K562 (cell line): ENCODE data around the gene SDR39U1. TPM values are rescaled to one million over a fixed set of nuclear protein-coding genes. Genes with fewer than 3 reads are reported as not detected.

Experiments used
- COPS2 ChIP-seq: fragments of 450-650 bp; conservative IDR thresholded peaks from 2 replicates; pipeline ENCODE4 v1.6.1; 2016; ENCODE audit warnings: mild to moderate bottlenecking, moderate library complexity
- ELF1 ChIP-seq: fragments of 200-800 bp; sonication (Bioruptor generic); IDR thresholded peaks from 2 replicates; pipeline ENCODE4 v1.6.1; 2016; ENCODE audit warnings: missing genetic modification characterization, missing compliant biosample characterization
- FOXA3 ChIP-seq, 2 experiments: fragments of 450-650 bp in 1 of 2; sonication (generic) in 1 of 2; formaldehyde crosslinking; IDR thresholded peaks in 1 of 2; conservative IDR thresholded peaks in 1 of 2; 2 replicates each; pipeline versions ENCODE4 v1.4.0 to v1.8.0; 2020 to 2022; ENCODE audit warnings: mild to moderate bottlenecking in 2 of 2, missing genetic modification reagents in 1 of 2
- HNRNPL ChIP-seq: fragments of 200-400 bp; formaldehyde crosslinking; IDR thresholded peaks from 2 replicates; pipeline ENCODE4 v1.6.1; 2017; ENCODE audit warnings: low read depth, mild to moderate bottlenecking, low read length
- KLF6 ChIP-seq: fragments of 250-450 bp; sonication (Bioruptor Pico); IDR thresholded peaks from 2 replicates; pipeline ENCODE4 v1.4.0; 2020; ENCODE audit warnings: mild to moderate bottlenecking, moderate library complexity, borderline replicate concordance
- NBN ChIP-seq: fragments of 450-650 bp; IDR thresholded peaks from 2 replicates; pipeline ENCODE4 v1.6.1; 2016; ENCODE audit warnings: low read depth, mild to moderate bottlenecking
- NUFIP1 ChIP-seq: fragments of 450-650 bp; IDR thresholded peaks from 2 replicates; pipeline ENCODE4 v1.6.1; 2018; ENCODE audit not compliant: partially characterized antibody
- PHF21A ChIP-seq: fragments of 450-650 bp; IDR thresholded peaks from 2 replicates; pipeline ENCODE4 v1.6.1; 2017; ENCODE audit warnings: low read depth, borderline replicate concordance
- RNF2 ChIP-seq: sonication (generic); IDR thresholded peaks from 2 replicates; pipeline ENCODE4 v1.6.1; 2016
- SAFB ChIP-seq: fragments of 200-400 bp; formaldehyde crosslinking; IDR thresholded peaks from 2 replicates; pipeline ENCODE4 v1.6.1; 2017; ENCODE audit warnings: low read depth, low read length, borderline replicate concordance
- SETDB1 ChIP-seq: IDR thresholded peaks from one replicate; pipeline ENCODE4 v1.6.1; 2012; ENCODE audit warnings: low read length, control low read depth, inconsistent platforms
- ZNF232 ChIP-seq: sonication (generic); formaldehyde crosslinking; IDR thresholded peaks from 2 replicates; pipeline ENCODE4 v1.8.0; 2022; ENCODE audit warnings: mild to moderate bottlenecking, missing genetic modification reagents
- ZNF253 ChIP-seq: fragments of 250-450 bp; sonication (Bioruptor Pico); conservative IDR thresholded peaks from 2 replicates; pipeline ENCODE4 v1.6.1; 2021; ENCODE audit warnings: mild to moderate bottlenecking
- ZNF324 ChIP-seq: fragments of 250-450 bp; sonication (Bioruptor Pico); IDR thresholded peaks from 2 replicates; pipeline ENCODE4 v1.4.0; 2020; ENCODE audit warnings: mild to moderate bottlenecking
- ZNF57 ChIP-seq: fragments of 450-650 bp; formaldehyde crosslinking; IDR thresholded peaks from 2 replicates; pipeline ENCODE4 v1.4.0; 2020; ENCODE audit warnings: mild to moderate bottlenecking, moderate library complexity
- ZNF695 ChIP-seq: fragments of 450-650 bp; formaldehyde crosslinking; IDR thresholded peaks from 2 replicates; pipeline ENCODE4 v1.4.0; 2020; ENCODE audit warnings: mild to moderate bottlenecking, moderate library complexity
- polyA plus RNA-seq, 8 experiments: library from polyadenylated mRNA; depleted of rRNA in 4 of 8; stranded (reverse) in 5 of 8; unstranded in 3 of 8; fragments of >200 nt; fragmentation: Nextera tagmentation in 2 of 8; fragmentation: Illumina TruSeq in 1 of 8; extraction: Ambion mirVana in 2 of 8; extraction: Trizol in 1 of 8; gene quantifications; 2 replicates each; pipeline versions ENCODE4 v1.2.1 to v1.2.3, GENCODE V29; 2011 to 2014; ENCODE audit warnings: inconsistent platforms in 1 of 8, missing spikeins in 1 of 8
- total RNA-seq, 7 experiments: library from RNA; depleted of rRNA in 6 of 7; stranded (reverse); fragments of >200 nt in 6 of 7; fragmentation: Illumina TruSeq in 2 of 7; extraction: Trizol in 2 of 7; gene quantifications; 2 replicates each; pipeline versions ENCODE4 v1.2.1 to v1.2.3, GENCODE V29; 2011 to 2021; ENCODE audit warnings: low replicate concordance in 1 of 7
- TF ChIP-seq, protein P1 (sequence below), 2 experiments: fragments of 450-650 bp in 1 of 2; sonication (generic) in 1 of 2; formaldehyde crosslinking in 1 of 2; IDR thresholded peaks; 2 replicates each; pipeline versions ENCODE4 v1.7.1 to v1.9.0; 2016 to 2022; ENCODE audit warnings: inconsistent platforms in 1 of 2, mild to moderate bottlenecking in 1 of 2, missing genetic modification reagents in 1 of 2
- TF ChIP-seq, protein P2 (sequence below), 2 experiments: fragments of 450-650 bp; conservative IDR thresholded peaks; 2 replicates each; pipeline ENCODE4 v1.6.1; 2017; ENCODE audit warnings: mild to moderate bottlenecking in 2 of 2, moderate library complexity in 2 of 2

The SDR39U1 gene
- total and polyA plus RNA-seq, 9 of the 15 experiments (the other 6 are each of a cell fraction or from before 2014, with no cell fraction given) = 10.4 to 56.1 (median 19.8) TPM

DNA sequence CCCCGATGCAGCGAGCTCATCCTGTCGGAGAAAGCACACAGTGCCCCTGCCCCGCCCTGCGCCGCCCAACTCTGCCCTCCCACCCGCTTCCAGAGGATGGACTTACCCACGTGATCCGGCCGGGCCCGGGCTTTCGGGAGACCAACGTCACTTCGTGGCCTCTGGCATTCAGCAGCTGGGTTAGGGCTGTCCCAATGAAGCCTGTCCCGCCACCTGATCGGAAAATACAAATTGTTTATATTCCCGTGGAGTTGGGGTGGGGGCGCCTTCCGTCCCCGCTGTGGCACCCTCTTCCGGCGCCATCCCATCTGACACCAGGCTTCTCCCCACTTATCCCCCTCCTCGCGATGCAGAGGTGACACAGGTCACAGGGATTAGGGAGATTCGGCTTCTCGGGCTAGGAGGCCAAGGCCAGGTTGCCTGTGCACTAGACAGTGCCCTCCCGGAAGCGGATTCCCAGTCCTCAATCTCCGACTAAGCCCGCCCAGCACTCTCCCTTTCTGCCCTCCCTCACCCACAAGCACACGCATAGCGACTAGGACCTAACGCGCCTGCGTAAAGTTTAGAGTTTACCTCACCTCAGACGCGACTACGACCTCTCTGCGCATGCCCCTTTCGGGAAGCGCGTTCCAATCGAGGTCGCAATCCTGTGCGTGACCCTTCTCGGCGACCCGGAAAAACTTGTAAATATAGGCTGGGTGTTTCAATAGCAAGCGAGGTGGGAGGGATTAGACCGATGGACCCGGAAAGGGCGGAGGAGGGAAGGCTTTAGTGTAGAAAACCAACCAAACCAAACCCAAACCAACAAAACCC is at the start of gene SDR39U1 (continued):
- TF ChIP-seq SETDB1 (peak; percentile 68), ZNF57 (CRISPR knock-in tag) (no peak), FOXA3 (CRISPR knock-in tag; conservative IDR thresholded peaks at IDR 0.05 in 1 of 2, IDR thresholded peaks at IDR 0.05 in 1 of 2) (peak in 1 of 2 experiments; percentile 35; a peak in 1 of 4 replicates), PHF21A (no peak), RNF2 (no peak), ELF1 (tag) (peak; percentile 66), ZNF232 (CRISPR knock-in tag) (no peak), COPS2 (no peak), ZNF253 (CRISPR knock-in tag) (no peak), NUFIP1 (no peak), ZNF695 (CRISPR knock-in tag) (no peak), KLF6 (CRISPR knock-in tag) (no peak), SAFB (no peak), NBN (no peak), HNRNPL (no peak), ZNF324 (CRISPR knock-in tag) (no peak)
- TF ChIP-seq, protein P1, sequence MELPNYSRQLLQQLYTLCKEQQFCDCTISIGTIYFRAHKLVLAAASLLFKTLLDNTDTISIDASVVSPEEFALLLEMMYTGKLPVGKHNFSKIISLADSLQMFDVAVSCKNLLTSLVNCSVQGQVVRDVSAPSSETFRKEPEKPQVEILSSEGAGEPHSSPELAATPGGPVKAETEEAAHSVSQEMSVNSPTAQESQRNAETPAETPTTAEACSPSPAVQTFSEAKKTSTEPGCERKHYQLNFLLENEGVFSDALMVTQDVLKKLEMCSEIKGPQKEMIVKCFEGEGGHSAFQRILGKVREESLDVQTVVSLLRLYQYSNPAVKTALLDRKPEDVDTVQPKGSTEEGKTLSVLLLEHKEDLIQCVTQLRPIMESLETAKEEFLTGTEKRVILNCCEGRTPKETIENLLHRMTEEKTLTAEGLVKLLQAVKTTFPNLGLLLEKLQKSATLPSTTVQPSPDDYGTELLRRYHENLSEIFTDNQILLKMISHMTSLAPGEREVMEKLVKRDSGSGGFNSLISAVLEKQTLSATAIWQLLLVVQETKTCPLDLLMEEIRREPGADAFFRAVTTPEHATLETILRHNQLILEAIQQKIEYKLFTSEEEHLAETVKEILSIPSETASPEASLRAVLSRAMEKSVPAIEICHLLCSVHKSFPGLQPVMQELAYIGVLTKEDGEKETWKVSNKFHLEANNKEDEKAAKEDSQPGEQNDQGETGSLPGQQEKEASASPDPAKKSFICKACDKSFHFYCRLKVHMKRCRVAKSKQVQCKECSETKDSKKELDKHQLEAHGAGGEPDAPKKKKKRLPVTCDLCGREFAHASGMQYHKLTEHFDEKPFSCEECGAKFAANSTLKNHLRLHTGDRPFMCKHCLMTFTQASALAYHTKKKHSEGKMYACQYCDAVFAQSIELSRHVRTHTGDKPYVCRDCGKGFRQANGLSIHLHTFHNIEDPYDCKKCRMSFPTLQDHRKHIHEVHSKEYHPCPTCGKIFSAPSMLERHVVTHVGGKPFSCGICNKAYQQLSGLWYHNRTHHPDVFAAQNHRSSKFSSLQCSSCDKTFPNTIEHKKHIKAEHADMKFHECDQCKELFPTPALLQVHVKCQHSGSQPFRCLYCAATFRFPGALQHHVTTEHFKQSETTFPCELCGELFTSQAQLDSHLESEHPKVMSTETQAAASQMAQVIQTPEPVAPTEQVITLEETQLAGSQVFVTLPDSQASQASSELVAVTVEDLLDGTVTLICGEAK (IDR thresholded peaks at IDR 0.05) = peak; percentile 97
- TF ChIP-seq, protein P1 (CRISPR knock-in tag; IDR thresholded peaks at IDR 0.05) = no peak
- TF ChIP-seq, protein P2, sequence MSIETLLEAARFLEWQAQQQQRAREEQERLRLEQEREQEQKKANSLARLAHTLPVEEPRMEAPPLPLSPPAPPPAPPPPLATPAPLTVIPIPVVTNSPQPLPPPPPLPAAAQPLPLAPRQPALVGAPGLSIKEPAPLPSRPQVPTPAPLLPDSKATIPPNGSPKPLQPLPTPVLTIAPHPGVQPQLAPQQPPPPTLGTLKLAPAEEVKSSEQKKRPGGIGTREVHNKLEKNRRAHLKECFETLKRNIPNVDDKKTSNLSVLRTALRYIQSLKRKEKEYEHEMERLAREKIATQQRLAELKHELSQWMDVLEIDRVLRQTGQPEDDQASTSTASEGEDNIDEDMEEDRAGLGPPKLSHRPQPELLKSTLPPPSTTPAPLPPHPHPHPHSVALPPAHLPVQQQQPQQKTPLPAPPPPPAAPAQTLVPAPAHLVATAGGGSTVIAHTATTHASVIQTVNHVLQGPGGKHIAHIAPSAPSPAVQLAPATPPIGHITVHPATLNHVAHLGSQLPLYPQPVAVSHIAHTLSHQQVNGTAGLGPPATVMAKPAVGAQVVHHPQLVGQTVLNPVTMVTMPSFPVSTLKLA (conservative IDR thresholded peaks at IDR 0.05) = peak; percentile 57 to 64; a peak in 3 of 4 replicates
